ENCODE results near the gene DPYSL4.

The DPYSL4 gene

GRCh38 chr10:132141076-132141475, 45.7 kb upstream of the DPYSL4 start:
- H3K4me3 ChIP-seq (ENCODE audit: low read depth, low read length), result no peak overlapping the region
- no peak for TF ChIP-seq CTCF (IDR thresholded peaks at IDR 0.05; ENCODE audit: low read depth, low read length)

DNA sequence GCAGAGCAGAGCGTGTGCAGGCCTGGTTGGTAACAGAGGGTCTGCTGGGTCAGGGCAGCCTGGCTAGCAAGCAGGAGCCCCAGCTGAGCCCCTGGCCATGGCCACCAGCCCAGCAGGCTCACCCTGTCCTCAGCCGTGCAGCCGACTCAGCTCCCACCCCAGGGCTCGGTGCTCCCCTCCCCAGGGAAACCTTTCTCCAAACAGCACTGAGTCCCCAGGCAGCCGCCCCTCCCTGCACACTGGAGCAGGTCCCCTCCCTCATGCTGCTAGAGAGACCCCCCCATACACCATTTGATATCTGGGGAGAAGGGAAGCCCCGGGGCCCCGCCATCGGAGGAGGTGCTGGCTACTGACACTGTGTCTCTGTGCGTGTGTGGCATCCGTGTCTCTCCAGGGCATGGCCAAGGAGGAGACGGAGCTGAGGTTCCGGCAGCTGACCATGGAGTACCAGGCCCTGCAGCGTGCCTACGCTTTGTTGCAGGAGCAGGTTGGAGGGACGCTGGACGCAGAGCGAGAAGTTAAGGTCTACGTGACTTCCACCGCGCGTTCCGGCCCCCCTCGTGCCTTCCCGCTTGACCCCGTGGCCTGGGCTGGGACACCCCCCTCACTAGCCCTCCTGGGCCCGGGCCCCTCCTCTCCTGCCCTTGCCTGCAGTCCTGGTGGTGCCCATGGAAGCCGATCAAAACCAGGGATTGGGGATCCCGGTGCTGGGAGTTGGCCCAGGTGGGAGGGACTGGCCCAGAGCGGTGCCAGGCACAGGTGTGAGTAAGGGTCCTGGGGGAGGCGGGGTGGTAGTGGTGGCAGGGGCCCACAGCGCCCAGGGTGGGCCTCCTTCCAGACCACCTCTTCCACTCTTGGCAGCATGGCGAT, 45.0 kb upstream of the DPYSL4 start:
- no peak overlapping the region for H3K4me3 ChIP-seq (ENCODE audit: low read depth, low read length)
- no peak for TF ChIP-seq CTCF (IDR thresholded peaks at IDR 0.05; ENCODE audit: low read depth, low read length)

DNA sequence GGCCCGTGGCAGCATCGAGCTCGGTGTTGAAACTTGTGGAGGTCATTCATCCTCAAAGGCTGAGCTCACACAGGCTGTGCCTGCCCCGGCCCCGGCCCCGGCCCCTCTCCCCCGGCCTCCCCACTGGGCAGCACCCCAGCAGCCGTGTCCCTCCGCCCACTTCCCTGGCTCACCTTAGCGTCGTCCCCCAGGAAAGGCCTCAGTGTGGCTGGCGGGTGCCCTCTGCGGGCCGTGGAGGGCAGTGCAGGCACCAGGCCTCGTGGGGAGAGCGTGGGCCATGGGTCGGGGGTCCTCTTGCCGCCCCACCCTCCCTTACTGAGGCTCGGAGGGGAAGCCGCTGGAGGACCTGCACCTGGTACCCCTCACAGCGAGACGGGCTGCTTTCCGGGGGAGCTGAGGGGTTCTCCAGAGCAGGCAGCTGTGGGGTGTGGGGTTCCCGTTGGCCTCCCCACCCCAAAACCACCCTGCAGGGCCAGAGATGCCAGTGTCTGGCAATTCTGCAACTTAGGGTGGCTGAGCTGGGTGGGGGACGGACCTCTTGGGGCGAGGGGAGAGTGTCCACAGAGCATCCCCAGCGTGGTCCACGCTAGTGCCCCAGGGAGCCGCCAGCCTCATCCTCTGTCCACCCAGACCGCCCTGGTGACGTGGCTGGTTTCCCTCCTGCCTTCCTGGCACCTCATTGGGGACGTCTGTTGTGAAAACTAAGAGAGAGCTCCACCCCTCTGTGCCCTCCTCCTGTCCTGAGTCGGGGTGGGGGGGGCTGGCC, 44.2 kb upstream of the DPYSL4 start:
- peak; percentile 83 for TF ChIP-seq CTCF (IDR thresholded peaks at IDR 0.05; ENCODE audit: low read depth, low read length)
- no peak overlapping the region for H3K4me3 ChIP-seq (ENCODE audit: low read depth, low read length)

DNA sequence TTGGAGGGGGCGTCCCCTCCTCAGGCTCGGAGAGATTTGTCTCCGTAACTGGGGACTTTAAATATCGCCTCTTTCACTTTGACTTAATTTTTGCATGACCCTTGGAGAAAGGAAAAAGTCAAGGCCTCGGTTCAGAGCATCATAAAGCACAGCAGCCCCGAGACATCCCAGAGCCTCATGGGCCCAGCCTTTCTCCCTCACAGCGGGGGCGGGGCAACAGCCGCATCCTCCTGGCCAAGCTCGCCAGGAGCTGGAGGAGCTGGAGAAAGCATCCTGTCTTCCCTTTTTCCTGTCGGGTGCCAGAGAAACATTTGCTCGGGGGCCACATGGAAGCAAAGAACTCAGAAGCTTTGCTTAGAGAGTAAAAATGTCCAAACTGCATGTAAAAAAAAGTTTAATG, 43.6 kb upstream of the DPYSL4 start:
- TF ChIP-seq CTCF (IDR thresholded peaks at IDR 0.05; ENCODE audit: low read depth, low read length), result no peak
- H3K4me3 ChIP-seq (ENCODE audit: low read depth, low read length), result no peak overlapping the region

DNA sequence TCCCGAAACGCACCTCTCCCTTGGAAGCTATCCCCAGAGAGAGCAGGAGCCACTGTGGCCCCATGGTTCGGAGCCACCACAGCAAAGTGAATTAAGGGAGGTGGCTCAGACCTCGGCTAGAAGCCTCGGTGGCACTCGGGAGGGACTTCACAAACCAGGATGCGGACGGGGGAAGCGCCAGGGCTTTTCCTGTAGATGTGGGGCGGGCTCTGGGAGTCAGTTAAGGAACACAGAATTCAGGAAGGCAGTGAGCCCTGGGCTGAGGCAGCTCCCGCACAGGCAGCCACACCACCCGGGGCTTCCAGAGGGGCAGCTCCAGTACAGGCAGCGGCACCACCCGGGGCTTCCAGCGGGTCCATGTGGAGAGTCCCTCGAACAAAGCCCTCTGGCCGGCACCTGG, 42.7 kb upstream of the DPYSL4 start:
- H3K4me3 ChIP-seq (ENCODE audit: low read depth, low read length), result no peak overlapping the region
- no peak for TF ChIP-seq CTCF (IDR thresholded peaks at IDR 0.05; ENCODE audit: low read depth, low read length)

- H3K4me3 ChIP-seq (ENCODE audit: low read depth, low read length), result no peak overlapping the region
- TF ChIP-seq CTCF (IDR thresholded peaks at IDR 0.05; ENCODE audit: low read depth, low read length), result no peak
Observed at GRCh38 chr10:132145002-132145401, 41.7 kb upstream of the DPYSL4 start.

Data from WI38 (cell line).